A549 (cell line): ENCODE measurements around the gene ELOVL2. TPM values are rescaled to one million over a fixed set of nuclear protein-coding genes. Genes with fewer than 3 reads are reported as not detected.

ENCODE experiments used
- ATAC-seq, 2 experiments: fragments of 200-7000 bp in 1 of 2; fragments of >200 bp in 1 of 2; cut with Nextera tagmentation in 1 of 2; cut with Tn5 transposase in 1 of 2; 3 replicates each; pipeline versions ENCODE4 v1.8.0 to v1.9.1; 2018 to 2020; ENCODE audit warnings: mild to moderate bottlenecking in 1 of 2, moderate library complexity in 1 of 2
- CTCF ChIA-PET: fragments of 300-600 bp; sonication (Branson Sonifier 250); formaldehyde crosslinking; extraction: SDS; loops from one replicate; lab custom pipeline; 2021; ENCODE audit warnings: antibody characterized with exemption, inconsistent platforms; lab: Yijun Ruan, JAX
- POLR2A ChIA-PET: fragments of 350-600 bp; formaldehyde crosslinking; extraction: SDS; loops from one replicate; lab custom pipeline; 2021; ENCODE audit warnings: antibody characterized with exemption, inconsistent platforms; lab: Yijun Ruan, JAX
- DNase-seq, 2 experiments: peaks; one replicate each; pipeline versions ENCODE4 v3.0.0 to v3.0.0-alpha.2; 2011 to 2016; ENCODE audit warnings: low read depth in 1 of 2, low spot score in 1 of 2
- FAIRE-seq: peaks from 2 replicates; lab custom pipeline; 2011; peaks lifted over from hg19 to GRCh38; lab: Jason Lieb, UNC
- H3K27ac ChIP-seq, 2 experiments: fragments of >200 bp; sonication (Bioruptor Twin); formaldehyde crosslinking; 3 replicates each; pipeline ENCODE4 v1.5.1; 2016 to 2017
- H3K4me1 ChIP-seq: fragments of >200 bp; sonication (Bioruptor Twin); formaldehyde crosslinking; 3 replicates; pipeline ENCODE4 v1.6.1; 2016
- H3K4me2 ChIP-seq: fragments of >200 bp; sonication (Bioruptor Twin); formaldehyde crosslinking; 3 replicates; pipeline ENCODE4 v1.6.1; 2016
- H3K4me3 ChIP-seq: fragments of >200 bp; sonication (Bioruptor Twin); formaldehyde crosslinking; 3 replicates; pipeline ENCODE4 v1.5.1; 2016
- H3K9me3 ChIP-seq: fragments of >200 bp; sonication (Bioruptor Twin); formaldehyde crosslinking; 3 replicates; pipeline ENCODE4 v1.6.1; 2016
- CEBPB ChIP-seq, 2 experiments: fragments of >200 bp in 1 of 2; sonication (Bioruptor Twin) in 1 of 2; formaldehyde crosslinking in 1 of 2; IDR thresholded peaks; 2 replicates each; pipeline ENCODE4 v1.6.1; 2012 to 2016
- CHD2 ChIP-seq: fragments of 150-350 bp; IDR thresholded peaks from 2 replicates; pipeline ENCODE4 v1.6.1; 2014; ENCODE audit warnings: low read length; ENCODE audit not compliant: partially characterized antibody
- EP300 ChIP-seq, 2 experiments: fragments of >200 bp; sonication (Bioruptor Twin); formaldehyde crosslinking; IDR thresholded peaks; 2 replicates in 1 of 2; 3 replicates in 1 of 2; pipeline ENCODE4 v1.6.1; 2016 to 2017
- ESRRA ChIP-seq: fragments of 150-350 bp; IDR thresholded peaks from 2 replicates; pipeline ENCODE4 v1.6.1; 2014; ENCODE audit warnings: mild to moderate bottlenecking, low read length, borderline replicate concordance
- FOSB ChIP-seq: fragments of 250-450 bp; sonication (Bioruptor Pico); IDR thresholded peaks from 2 replicates; pipeline ENCODE4 v1.5.0; 2020; ENCODE audit warnings: mild to moderate bottlenecking, moderate library complexity
- FOSL2 ChIP-seq, 2 experiments: fragments of 450-650 bp in 1 of 2; fragments of >200 bp in 1 of 2; sonication (Bioruptor Twin) in 1 of 2; formaldehyde crosslinking; IDR thresholded peaks; 2 replicates each; pipeline versions ENCODE4 v1.5.0 to v1.6.1; 2016 to 2020; ENCODE audit warnings: mild to moderate bottlenecking in 1 of 2, moderate library complexity in 1 of 2
- HDAC2 ChIP-seq: fragments of 200-600 bp; sonication (generic); IDR thresholded peaks from 2 replicates; pipeline ENCODE4 v1.6.1; 2016
- HOXA7 ChIP-seq: fragments of 250-450 bp; sonication (Bioruptor Pico); IDR thresholded peaks from 2 replicates; pipeline ENCODE4 v1.5.0; 2020; ENCODE audit warnings: mild to moderate bottlenecking, moderate library complexity
- HOXB13 ChIP-seq: fragments of 250-450 bp; sonication (Bioruptor Pico); IDR thresholded peaks from 2 replicates; pipeline ENCODE4 v1.5.0; 2020; ENCODE audit warnings: low read depth, mild to moderate bottlenecking, moderate library complexity
- HOXB5 ChIP-seq: fragments of 250-450 bp; sonication (Bioruptor Pico); IDR thresholded peaks from 2 replicates; pipeline ENCODE4 v1.5.0; 2020; ENCODE audit warnings: mild to moderate bottlenecking, moderate library complexity
- MAFK ChIP-seq: fragments of 450-650 bp; IDR thresholded peaks from 2 replicates; pipeline ENCODE4 v1.6.1; 2014; ENCODE audit not compliant: partially characterized antibody
- NFE2L2 ChIP-seq: fragments of 150-350 bp; conservative IDR thresholded peaks from 2 replicates; pipeline ENCODE4 v1.6.1; 2014; ENCODE audit warnings: low read length
- NPAS2 ChIP-seq: fragments of 250-450 bp; sonication (Bioruptor Pico); IDR thresholded peaks from 2 replicates; pipeline ENCODE4 v1.8.0; 2022; ENCODE audit warnings: mild to moderate bottlenecking, moderate library complexity, borderline replicate concordance
- NR3C1 ChIP-seq: fragments of >200 bp; sonication (Bioruptor Twin); formaldehyde crosslinking; IDR thresholded peaks from 3 replicates; pipeline ENCODE4 v1.6.1; 2017
- PBX3 ChIP-seq: IDR thresholded peaks from 2 replicates; pipeline ENCODE4 v1.6.1; 2012
- PHF8 ChIP-seq: fragments of 200-600 bp; sonication (generic); IDR thresholded peaks from 2 replicates; pipeline ENCODE4 v1.6.1; 2016; ENCODE audit warnings: low read depth, mild to moderate bottlenecking, antibody characterized with exemption, moderate library complexity, borderline replicate concordance
- RAD21 ChIP-seq, 2 experiments: fragments of >200 bp in 1 of 2; sonication (Bioruptor Twin) in 1 of 2; formaldehyde crosslinking in 1 of 2; IDR thresholded peaks in 1 of 2; conservative IDR thresholded peaks in 1 of 2; 2 replicates in 1 of 2; 3 replicates in 1 of 2; pipeline ENCODE4 v1.6.1; 2012 to 2018; ENCODE audit warnings: inconsistent platforms in 1 of 2
- RARB ChIP-seq: fragments of 250-450 bp; sonication (Bioruptor Pico); IDR thresholded peaks from 2 replicates; pipeline ENCODE4 v1.8.0; 2021; ENCODE audit warnings: mild to moderate bottlenecking, moderate library complexity
- RFX5 ChIP-seq: fragments of 450-650 bp; IDR thresholded peaks from 2 replicates; pipeline ENCODE4 v1.7.1; 2014; ENCODE audit warnings: antibody characterized with exemption, mild to moderate bottlenecking, moderate library complexity
- RNF2 ChIP-seq: fragments of 200-600 bp; sonication (generic); IDR thresholded peaks from 2 replicates; pipeline ENCODE4 v1.6.1; 2016; ENCODE audit warnings: low read depth, mild to moderate bottlenecking, antibody characterized with exemption, moderate library complexity, borderline replicate concordance
- SMC3 ChIP-seq: fragments of >200 bp; sonication (Bioruptor Twin); formaldehyde crosslinking; IDR thresholded peaks from 3 replicates; pipeline ENCODE4 v1.6.1; 2018; ENCODE audit warnings: inconsistent platforms
- TP53 ChIP-seq: fragments of 250-450 bp; sonication (Bioruptor Pico); IDR thresholded peaks from 2 replicates; pipeline ENCODE4 v1.5.0; 2021; ENCODE audit warnings: mild to moderate bottlenecking, moderate library complexity
- ZFP36 ChIP-seq: fragments of 450-650 bp; IDR thresholded peaks from 2 replicates; pipeline ENCODE4 v1.6.1; 2014; ENCODE audit warnings: borderline replicate concordance; ENCODE audit not compliant: partially characterized antibody
- WGBS: methylation state at CpG from one replicate; pipeline ENCODE4 v1.1.6; 2017; ENCODE audit errors: missing lambda C conversion rate; 5-methylcytosine and 5-hydroxymethylcytosine counted together
- polyA plus RNA-seq, 4 experiments: library from polyadenylated mRNA; depleted of rRNA in 3 of 4; stranded (reverse); fragments of >200 nt; fragmentation: RNase III in 1 of 4; extraction: RNeasy Plus Mini Kit Qiagen cat#74134 plus additional on column Dnase treatment in 1 of 4; gene quantifications; 2 replicates in 3 of 4; 3 replicates in 1 of 4; pipeline ENCODE4 v1.2.3, GENCODE V29; 2011 to 2017
- TF ChIP-seq, protein P1 (sequence below): fragments of >200 bp; sonication (Bioruptor Twin); formaldehyde crosslinking; IDR thresholded peaks from 3 replicates; pipeline ENCODE4 v1.5.1; 2016
- TF ChIP-seq, protein P2 (sequence below): fragments of 450-650 bp; IDR thresholded peaks from 2 replicates; pipeline ENCODE4 v1.6.1; 2014; ENCODE audit warnings: antibody characterized with exemption

Gene ELOVL2
- polyA plus RNA-seq, 2 of the 4 experiments (the other 2 are of a cell fraction): 12.4 to 15.5 TPM

- H3K4me2 ChIP-seq: no peak overlapping the region
- H3K4me3 ChIP-seq: no peak overlapping the region
- CTCF ChIA-PET: interaction anchor here (3.1 kb wide), 1 partner anchor 21 kb away, joined by 7 read pairs; no protein-coding TSS in a partner anchor
- TF ChIP-seq TP53 (CRISPR knock-in tag): no peak
- TF ChIP-seq RARB (CRISPR knock-in tag): no peak
- TF ChIP-seq CHD2: no peak
- no peak for TF ChIP-seq NFE2L2
- TF ChIP-seq HDAC2: no peak
- TF ChIP-seq ESRRA: no peak
- no peak for TF ChIP-seq ZFP36
- no peak for TF ChIP-seq HOXB5
- TF ChIP-seq NPAS2 (CRISPR knock-in tag): no peak
- TF ChIP-seq FOSB (CRISPR knock-in tag): no peak
- no peak for TF ChIP-seq PBX3
- no peak for TF ChIP-seq CEBPB (IDR thresholded peaks at IDR 0.05)
- no peak for TF ChIP-seq HOXA7 (CRISPR knock-in tag)
- TF ChIP-seq, all 56 proteins: peak for 0
- no peaks in the 10 kb centered on the region for H3K9me3 ChIP-seq
- no peak for ATAC-seq
- POLR2A ChIA-PET: no interaction called here
- 97% methylated on average over 3 of the region's 3 CpGs for WGBS
- no peak for DNase-seq
- FAIRE-seq: no peak
- no peak overlapping the region for H3K27ac ChIP-seq
- no peaks in the 10 kb centered on the region for H3K4me1 ChIP-seq
Measured at GRCh38 chr6:10972196-10972595, 71.9 kb downstream of the ELOVL2 start.

DNA sequence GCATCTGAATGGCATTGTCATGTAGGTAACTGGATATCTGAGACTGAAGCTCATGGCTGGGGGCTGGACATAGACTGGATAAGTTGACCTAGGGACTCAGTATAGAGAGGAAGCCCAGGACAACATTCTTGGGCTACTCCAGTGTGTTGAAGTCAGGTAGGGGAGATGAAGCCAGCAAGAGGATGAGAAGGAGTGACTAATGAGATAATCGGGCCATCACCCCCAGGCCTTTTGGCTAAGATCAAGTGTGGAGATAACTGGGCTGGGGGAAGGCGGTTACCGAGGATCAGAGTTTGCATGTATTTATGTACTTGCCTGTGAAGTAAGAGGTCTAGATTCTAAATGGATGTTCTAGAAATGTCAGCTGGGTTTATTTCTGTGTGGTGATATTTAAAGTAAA is 73.4 kb downstream of the ELOVL2 start:
- Histone ChIP-seq H3K27ac (no peak overlapping the region), H3K4me2 (no peak overlapping the region), H3K4me1 (no peaks in the 10 kb centered on the region), H3K9me3 (peaks cover 6% of the 10 kb centered on the region; the same call in 1 of the 3 replicates), H3K4me3 (no peak overlapping the region)
- ChIA-PET CTCF (interaction anchor here (3.1 kb wide), 1 partner anchor 19 kb away, joined by 7 read pairs; no protein-coding TSS in a partner anchor), POLR2A (no interaction called here)
- 86% methylated on average over 3 of the region's 3 CpGs for WGBS
- FAIRE-seq (no peak), ATAC-seq (no peak), DNase-seq (no peak)
- TF ChIP-seq HOXA7 (CRISPR knock-in tag) (no peak), PHF8 (no peak), HOXB13 (CRISPR knock-in tag) (no peak), RAD21 (conservative IDR thresholded peaks at IDR 0.05 in 1 of 2, IDR thresholded peaks at IDR 0.05 in 1 of 2) (no peak), NFE2L2 (no peak), RNF2 (no peak), SMC3 (no peak), RARB (CRISPR knock-in tag) (no peak), NR3C1 (no peak), TP53 (CRISPR knock-in tag) (no peak), EP300 (IDR thresholded peaks at IDR 0.05) (no peak), HOXB5 (no peak), FOSL2 (IDR thresholded peaks at IDR 0.05) (no peak), FOSL2 (CRISPR knock-in tag; IDR thresholded peaks at IDR 0.05) (no peak), RFX5 (no peak), CHD2 (no peak), MAFK (no peak), PBX3 (no peak)
- TF ChIP-seq, protein P1, sequence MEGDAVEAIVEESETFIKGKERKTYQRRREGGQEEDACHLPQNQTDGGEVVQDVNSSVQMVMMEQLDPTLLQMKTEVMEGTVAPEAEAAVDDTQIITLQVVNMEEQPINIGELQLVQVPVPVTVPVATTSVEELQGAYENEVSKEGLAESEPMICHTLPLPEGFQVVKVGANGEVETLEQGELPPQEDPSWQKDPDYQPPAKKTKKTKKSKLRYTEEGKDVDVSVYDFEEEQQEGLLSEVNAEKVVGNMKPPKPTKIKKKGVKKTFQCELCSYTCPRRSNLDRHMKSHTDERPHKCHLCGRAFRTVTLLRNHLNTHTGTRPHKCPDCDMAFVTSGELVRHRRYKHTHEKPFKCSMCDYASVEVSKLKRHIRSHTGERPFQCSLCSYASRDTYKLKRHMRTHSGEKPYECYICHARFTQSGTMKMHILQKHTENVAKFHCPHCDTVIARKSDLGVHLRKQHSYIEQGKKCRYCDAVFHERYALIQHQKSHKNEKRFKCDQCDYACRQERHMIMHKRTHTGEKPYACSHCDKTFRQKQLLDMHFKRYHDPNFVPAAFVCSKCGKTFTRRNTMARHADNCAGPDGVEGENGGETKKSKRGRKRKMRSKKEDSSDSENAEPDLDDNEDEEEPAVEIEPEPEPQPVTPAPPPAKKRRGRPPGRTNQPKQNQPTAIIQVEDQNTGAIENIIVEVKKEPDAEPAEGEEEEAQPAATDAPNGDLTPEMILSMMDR: no peak
- TF ChIP-seq, protein P2, sequence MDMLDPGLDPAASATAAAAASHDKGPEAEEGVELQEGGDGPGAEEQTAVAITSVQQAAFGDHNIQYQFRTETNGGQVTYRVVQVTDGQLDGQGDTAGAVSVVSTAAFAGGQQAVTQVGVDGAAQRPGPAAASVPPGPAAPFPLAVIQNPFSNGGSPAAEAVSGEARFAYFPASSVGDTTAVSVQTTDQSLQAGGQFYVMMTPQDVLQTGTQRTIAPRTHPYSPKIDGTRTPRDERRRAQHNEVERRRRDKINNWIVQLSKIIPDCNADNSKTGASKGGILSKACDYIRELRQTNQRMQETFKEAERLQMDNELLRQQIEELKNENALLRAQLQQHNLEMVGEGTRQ: no peak
